BJ (cell line): ENCODE data around the gene DPYD. TPM values are rescaled to one million over a fixed set of nuclear protein-coding genes. Genes with fewer than 3 reads are reported as not detected.

Experiments used
- CTCF ChIA-PET: fragments of 350-600 bp; formaldehyde crosslinking; extraction: SDS; loops from one replicate; lab custom pipeline; 2021; ENCODE audit warnings: antibody characterized with exemption, inconsistent platforms; lab: Yijun Ruan, JAX
- POLR2A ChIA-PET: fragments of 300-600 bp; sonication (Branson Sonifier 250); formaldehyde crosslinking; extraction: SDS; loops from one replicate; lab custom pipeline; 2021; ENCODE audit warnings: antibody characterized with exemption; lab: Charles Lee
- DNase-seq: peaks from one replicate; pipeline ENCODE4 v3.0.0-alpha.2; 2011; ENCODE audit warnings: low read depth
- H3K27me3 ChIP-seq: 2 replicates; pipeline ENCODE4 v1.6.0; 2011; ENCODE audit warnings: low read length; ENCODE audit not compliant: control insufficient read depth, insufficient read depth
- H3K36me3 ChIP-seq: 2 replicates; pipeline ENCODE4 v1.5.1; 2011; ENCODE audit warnings: low read length; ENCODE audit not compliant: control insufficient read depth, insufficient read depth
- H3K4me3 ChIP-seq: 2 replicates; pipeline ENCODE4 v1.5.1; 2011; ENCODE audit warnings: low read depth, mild to moderate bottlenecking, control low read depth, low read length
- polyA plus RNA-seq: library from polyadenylated mRNA; depleted of rRNA; stranded (reverse); fragments of >200 nt; gene quantifications from 2 replicates; pipeline ENCODE4 v1.2.3, GENCODE V29; 2011
- TF ChIP-seq, protein P1 (sequence below): IDR thresholded peaks from 2 replicates; pipeline ENCODE4 v1.5.1; 2011; ENCODE audit warnings: low read depth, mild to moderate bottlenecking, control low read depth, inconsistent platforms, low read length, moderate library complexity; ENCODE audit not compliant: insufficient read depth

Gene DPYD
- polyA plus RNA-seq, 1 experiment: 13.1 TPM

- H3K36me3 ChIP-seq: no peaks in the 10 kb centered on the region
- no peak overlapping the region for H3K4me3 ChIP-seq
- ChIA-PET POLR2A (no interaction called here), CTCF (no interaction called here)
- no peaks in the 10 kb centered on the region for H3K27me3 ChIP-seq
- no peak for DNase-seq
- TF ChIP-seq, protein P1, sequence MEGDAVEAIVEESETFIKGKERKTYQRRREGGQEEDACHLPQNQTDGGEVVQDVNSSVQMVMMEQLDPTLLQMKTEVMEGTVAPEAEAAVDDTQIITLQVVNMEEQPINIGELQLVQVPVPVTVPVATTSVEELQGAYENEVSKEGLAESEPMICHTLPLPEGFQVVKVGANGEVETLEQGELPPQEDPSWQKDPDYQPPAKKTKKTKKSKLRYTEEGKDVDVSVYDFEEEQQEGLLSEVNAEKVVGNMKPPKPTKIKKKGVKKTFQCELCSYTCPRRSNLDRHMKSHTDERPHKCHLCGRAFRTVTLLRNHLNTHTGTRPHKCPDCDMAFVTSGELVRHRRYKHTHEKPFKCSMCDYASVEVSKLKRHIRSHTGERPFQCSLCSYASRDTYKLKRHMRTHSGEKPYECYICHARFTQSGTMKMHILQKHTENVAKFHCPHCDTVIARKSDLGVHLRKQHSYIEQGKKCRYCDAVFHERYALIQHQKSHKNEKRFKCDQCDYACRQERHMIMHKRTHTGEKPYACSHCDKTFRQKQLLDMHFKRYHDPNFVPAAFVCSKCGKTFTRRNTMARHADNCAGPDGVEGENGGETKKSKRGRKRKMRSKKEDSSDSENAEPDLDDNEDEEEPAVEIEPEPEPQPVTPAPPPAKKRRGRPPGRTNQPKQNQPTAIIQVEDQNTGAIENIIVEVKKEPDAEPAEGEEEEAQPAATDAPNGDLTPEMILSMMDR: no peak
Measured at GRCh38 chr1:97726386-97726785, 194.4 kb downstream of the DPYD start.

- H3K4me3 ChIP-seq: no peak overlapping the region
- DNase-seq: no peak
- H3K27me3 ChIP-seq: no peaks in the 10 kb centered on the region
- H3K36me3 ChIP-seq: no peaks in the 10 kb centered on the region
- TF ChIP-seq, protein P1: no peak
- ChIA-PET CTCF (no interaction called here), POLR2A (no interaction called here)
Measured at GRCh38 chr1:97721221-97721620, 199.6 kb downstream of the DPYD start.

- no peak overlapping the region for H3K4me3 ChIP-seq
- no peak for DNase-seq
- H3K27me3 ChIP-seq: no peaks in the 10 kb centered on the region
- POLR2A ChIA-PET: no interaction called here
- no peaks in the 10 kb centered on the region for H3K36me3 ChIP-seq
- CTCF ChIA-PET: no interaction called here
- TF ChIP-seq, protein P1: no peak
Measured at GRCh38 chr1:97712980-97713379, 207.9 kb downstream of the DPYD start.

GRCh38 chr1:97711858-97712257 is 209.0 kb downstream of the DPYD start:
- CTCF ChIA-PET: no interaction called here

DNA sequence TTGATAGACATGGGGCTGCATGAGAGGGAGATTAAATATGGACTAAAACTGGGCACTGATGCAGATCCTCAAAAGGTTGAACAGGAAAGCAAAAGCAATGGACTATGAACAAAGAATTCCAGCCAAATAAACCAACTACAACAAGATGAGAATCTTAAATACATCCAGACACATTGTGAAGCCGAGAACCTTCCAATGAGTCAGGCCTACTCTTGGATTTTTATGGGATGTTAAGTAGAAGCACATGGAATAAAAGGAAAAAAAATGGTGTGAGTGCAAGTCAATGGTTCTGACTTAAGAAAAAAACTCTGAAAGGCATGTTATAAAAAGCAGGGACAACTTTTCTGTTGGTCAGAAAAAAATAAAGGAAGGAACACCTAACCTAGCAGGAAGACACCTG is 227.2 kb downstream of the DPYD start:
- ChIA-PET POLR2A (no interaction called here), CTCF (no interaction called here)
- no peak overlapping the region for H3K4me3 ChIP-seq
- no peaks in the 10 kb centered on the region for H3K36me3 ChIP-seq
- no peaks in the 10 kb centered on the region for H3K27me3 ChIP-seq
- DNase-seq: peak; percentile 77
- TF ChIP-seq, protein P1: no peak

More at GRCh38 chr1:97711858-97712257, 209.0 kb downstream of the DPYD start:
- Histone ChIP-seq H3K4me3 (no peak overlapping the region), H3K36me3 (no peaks in the 10 kb centered on the region), H3K27me3 (no peaks in the 10 kb centered on the region)
- POLR2A ChIA-PET: no interaction called here
- TF ChIP-seq, protein P1: no peak
- DNase-seq: no peak
